Astrocyte (in vitro differentiated cells and primary cell): ENCODE results near the gene INSM1. TPM values are rescaled to one million over a fixed set of nuclear protein-coding genes. Genes with fewer than 3 reads are reported as not detected.

Experiments used
- DNase-seq: peaks from one replicate; pipeline ENCODE4 v3.0.0-alpha.2; 2010; ENCODE audit warnings: low read depth
- FAIRE-seq: peaks from 2 replicates; lab custom pipeline; 2011; peaks lifted over from hg19 to GRCh38; lab: Jason Lieb, UNC
- H2AFZ ChIP-seq: 2 replicates; pipeline ENCODE4 v1.6.0; 2012; ENCODE audit warnings: low read depth, low read length, inconsistent platforms
- H3K27ac ChIP-seq: 2 replicates; pipeline ENCODE4 v1.5.1; 2011; ENCODE audit warnings: low read depth, low read length, inconsistent platforms
- H3K27me3 ChIP-seq: 2 replicates; pipeline ENCODE4 v1.6.0; 2011; ENCODE audit warnings: low read length, inconsistent platforms; ENCODE audit not compliant: insufficient read depth
- H3K36me3 ChIP-seq: 2 replicates; pipeline ENCODE4 v1.5.1; 2011; ENCODE audit warnings: low read length, inconsistent platforms; ENCODE audit not compliant: insufficient read depth
- H3K4me1 ChIP-seq: 2 replicates; pipeline ENCODE4 v1.5.1; 2011; ENCODE audit warnings: low read length, inconsistent platforms; ENCODE audit not compliant: insufficient read depth
- H3K4me2 ChIP-seq: 2 replicates; pipeline ENCODE4 v1.6.0; 2012; ENCODE audit warnings: low read length, inconsistent platforms
- H3K4me3 ChIP-seq: 2 replicates; pipeline ENCODE4 v1.5.1; 2011; ENCODE audit warnings: low read depth, mild to moderate bottlenecking, low read length, inconsistent platforms; ENCODE audit not compliant: insufficient read depth
- H3K79me2 ChIP-seq: 2 replicates; pipeline ENCODE4 v1.6.0; 2012; ENCODE audit warnings: mild to moderate bottlenecking, low read length, inconsistent platforms; ENCODE audit not compliant: insufficient read depth
- H3K9ac ChIP-seq: 2 replicates; pipeline ENCODE4 v1.6.0; 2012; ENCODE audit warnings: mild to moderate bottlenecking, low read length, inconsistent platforms
- H3K9me3 ChIP-seq: 2 replicates; pipeline ENCODE4 v1.5.1; 2012; ENCODE audit warnings: low read depth, mild to moderate bottlenecking, low read length, inconsistent platforms; ENCODE audit not compliant: insufficient read depth
- H4K20me1 ChIP-seq: 2 replicates; pipeline ENCODE4 v1.6.0; 2012; ENCODE audit warnings: low read length, inconsistent platforms; ENCODE audit not compliant: insufficient read depth
- H3K27ac Mint-ChIP-seq: one replicate; pipeline ENCODE4 v1.8.0; 2021; ENCODE audit warnings: mild to moderate bottlenecking, mixed read lengths; ENCODE audit not compliant: unreplicated experiment
- H3K27me3 Mint-ChIP-seq: one replicate; pipeline ENCODE4 v1.8.0; 2021; ENCODE audit warnings: low read depth, mixed read lengths; ENCODE audit not compliant: unreplicated experiment
- H3K36me3 Mint-ChIP-seq: one replicate; pipeline ENCODE4 v1.8.0; 2021; ENCODE audit warnings: low read depth, mixed read lengths; ENCODE audit not compliant: unreplicated experiment
- H3K4me1 Mint-ChIP-seq: one replicate; pipeline ENCODE4 v1.8.0; 2021; ENCODE audit warnings: low read depth, mixed read lengths; ENCODE audit not compliant: unreplicated experiment
- H3K4me3 Mint-ChIP-seq: one replicate; pipeline ENCODE4 v1.8.0; 2021; ENCODE audit warnings: mild to moderate bottlenecking, moderate library complexity, mixed read lengths; ENCODE audit not compliant: unreplicated experiment
- H3K9me3 Mint-ChIP-seq: one replicate; pipeline ENCODE4 v1.8.0; 2021; ENCODE audit warnings: mild to moderate bottlenecking, mixed read lengths; ENCODE audit not compliant: unreplicated experiment
- EZH2 ChIP-seq: IDR thresholded peaks from 2 replicates; pipeline ENCODE4 v1.6.1; 2012; ENCODE audit warnings: mild to moderate bottlenecking, low read length, inconsistent platforms; ENCODE audit not compliant: insufficient read depth
- total RNA-seq: library from RNA; stranded (reverse); gene quantifications from 2 replicates; pipeline ENCODE4 v1.2.1, GENCODE V29; 2021
- TF ChIP-seq, protein P1 (sequence below): IDR thresholded peaks from 2 replicates; pipeline ENCODE4 v1.5.1; 2011; ENCODE audit warnings: low read depth, mild to moderate bottlenecking, inconsistent platforms, low read length, moderate library complexity; ENCODE audit not compliant: insufficient read depth

INSM1 gene
- total RNA-seq, 1 donor from 2014 or later: 0.09 TPM

DNA sequence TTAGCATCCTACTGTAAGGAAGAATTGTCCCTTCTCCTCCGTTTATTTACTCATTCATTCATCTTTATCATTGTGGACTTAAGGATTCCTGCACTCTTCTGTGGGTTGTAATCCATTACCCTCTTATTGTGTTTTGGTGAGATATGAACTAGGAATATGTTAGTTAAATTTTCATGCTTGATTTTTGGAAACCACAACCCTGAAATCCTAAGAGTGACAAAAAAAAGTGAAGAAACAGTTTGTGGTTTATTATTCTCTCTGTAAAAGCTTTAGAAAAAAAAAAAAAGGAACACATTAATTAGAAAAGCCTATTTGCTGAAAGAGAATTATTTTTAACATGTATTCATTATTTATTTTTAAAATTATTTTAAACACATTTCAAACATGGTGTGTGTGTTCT is 36.7 kb upstream of the INSM1 start:
- Histone ChIP-seq H3K27ac (no peak overlapping the region), H3K9ac (no peak overlapping the region), H3K4me3 (no peak overlapping the region), H3K4me2 (no peak overlapping the region), H3K36me3 (no peaks in the 10 kb centered on the region), H2AFZ (no peak overlapping the region), H3K4me1 (no peaks in the 10 kb centered on the region), H4K20me1 (no peaks in the 10 kb centered on the region), H3K9me3 (no peaks in the 10 kb centered on the region), H3K27me3 (no peaks in the 10 kb centered on the region), H3K79me2 (no peaks in the 10 kb centered on the region)
- no peak overlapping the region for H3K27ac Mint-ChIP-seq
- FAIRE-seq: no peak
- H3K4me3 Mint-ChIP-seq: no peak overlapping the region
- no peaks in the 10 kb centered on the region for H3K4me1 Mint-ChIP-seq
- H3K9me3 Mint-ChIP-seq: peaks cover 2% of the 10 kb centered on the region
- H3K36me3 Mint-ChIP-seq: no peaks in the 10 kb centered on the region
- TF ChIP-seq EZH2: no peak
- TF ChIP-seq, protein P1, sequence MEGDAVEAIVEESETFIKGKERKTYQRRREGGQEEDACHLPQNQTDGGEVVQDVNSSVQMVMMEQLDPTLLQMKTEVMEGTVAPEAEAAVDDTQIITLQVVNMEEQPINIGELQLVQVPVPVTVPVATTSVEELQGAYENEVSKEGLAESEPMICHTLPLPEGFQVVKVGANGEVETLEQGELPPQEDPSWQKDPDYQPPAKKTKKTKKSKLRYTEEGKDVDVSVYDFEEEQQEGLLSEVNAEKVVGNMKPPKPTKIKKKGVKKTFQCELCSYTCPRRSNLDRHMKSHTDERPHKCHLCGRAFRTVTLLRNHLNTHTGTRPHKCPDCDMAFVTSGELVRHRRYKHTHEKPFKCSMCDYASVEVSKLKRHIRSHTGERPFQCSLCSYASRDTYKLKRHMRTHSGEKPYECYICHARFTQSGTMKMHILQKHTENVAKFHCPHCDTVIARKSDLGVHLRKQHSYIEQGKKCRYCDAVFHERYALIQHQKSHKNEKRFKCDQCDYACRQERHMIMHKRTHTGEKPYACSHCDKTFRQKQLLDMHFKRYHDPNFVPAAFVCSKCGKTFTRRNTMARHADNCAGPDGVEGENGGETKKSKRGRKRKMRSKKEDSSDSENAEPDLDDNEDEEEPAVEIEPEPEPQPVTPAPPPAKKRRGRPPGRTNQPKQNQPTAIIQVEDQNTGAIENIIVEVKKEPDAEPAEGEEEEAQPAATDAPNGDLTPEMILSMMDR: no peak
- DNase-seq: no peak
- peaks cover 9% of the 10 kb centered on the region for H3K27me3 Mint-ChIP-seq

DNA sequence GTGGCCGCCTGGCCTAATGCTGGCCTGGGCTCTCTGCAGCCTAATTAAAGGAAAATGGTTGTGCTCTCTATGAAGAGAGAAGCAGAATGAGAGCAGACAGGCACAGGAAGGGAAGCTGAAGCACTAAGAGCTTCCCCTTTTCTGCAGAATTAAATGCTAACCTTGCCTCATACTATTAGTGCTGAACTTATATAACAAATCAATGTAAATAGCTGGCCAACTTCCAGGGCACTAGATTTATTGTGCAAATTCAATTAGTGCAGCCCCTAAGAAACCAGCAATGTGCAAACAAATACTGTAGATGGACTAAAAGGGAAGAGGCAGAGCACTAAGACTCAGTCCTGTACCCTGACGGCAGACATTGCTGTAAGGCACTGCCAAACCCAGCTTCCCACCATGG is 36.1 kb upstream of the INSM1 start:
- no peaks in the 10 kb centered on the region for H4K20me1 ChIP-seq
- H3K9me3 ChIP-seq: no peaks in the 10 kb centered on the region
- H3K4me1 ChIP-seq: no peaks in the 10 kb centered on the region
- Mint-ChIP-seq H3K9me3 (peaks cover 2% of the 10 kb centered on the region), H3K4me3 (no peak overlapping the region), H3K27ac (no peak overlapping the region), H3K36me3 (no peaks in the 10 kb centered on the region), H3K4me1 (no peaks in the 10 kb centered on the region), H3K27me3 (peaks cover 9% of the 10 kb centered on the region)
- no peak for TF ChIP-seq EZH2
- TF ChIP-seq, protein P1: no peak
- H3K27ac ChIP-seq: no peak overlapping the region
- no peak overlapping the region for H2AFZ ChIP-seq
- no peak overlapping the region for H3K4me2 ChIP-seq
- no peaks in the 10 kb centered on the region for H3K79me2 ChIP-seq
- no peak overlapping the region for H3K9ac ChIP-seq
- H3K27me3 ChIP-seq: no peaks in the 10 kb centered on the region
- DNase-seq: no peak
- FAIRE-seq: no peak
- H3K36me3 ChIP-seq: no peaks in the 10 kb centered on the region
- H3K4me3 ChIP-seq: no peak overlapping the region

DNA sequence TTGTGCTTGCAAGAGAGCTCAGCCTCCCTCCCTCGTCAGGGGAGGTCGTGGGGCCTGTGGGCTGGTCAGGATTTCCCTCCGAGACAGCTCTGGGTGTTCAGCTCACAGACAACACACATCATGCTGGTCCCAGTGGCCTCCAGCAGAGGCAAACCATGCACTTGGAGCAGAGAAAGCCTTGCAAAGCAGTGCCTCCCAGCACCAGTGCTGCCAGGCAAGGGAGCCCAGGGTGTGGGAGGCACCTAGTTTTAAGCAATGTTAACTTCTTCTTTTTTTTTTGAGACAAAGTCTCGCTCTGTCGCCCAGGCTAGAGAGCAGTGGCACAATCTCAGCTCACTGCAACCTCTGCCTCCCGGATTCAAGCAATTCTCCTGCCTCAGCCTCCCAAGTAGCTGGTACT is 34.0 kb upstream of the INSM1 start:
- no peaks in the 10 kb centered on the region for H4K20me1 ChIP-seq
- no peak overlapping the region for H2AFZ ChIP-seq
- DNase-seq (no peak), FAIRE-seq (no peak)
- H3K36me3 ChIP-seq: no peaks in the 10 kb centered on the region
- no peaks in the 10 kb centered on the region for H3K4me1 ChIP-seq
- no peaks in the 10 kb centered on the region for H3K4me1 Mint-ChIP-seq
- H3K9me3 ChIP-seq: no peaks in the 10 kb centered on the region
- H3K4me2 ChIP-seq: no peak overlapping the region
- no peak overlapping the region for H3K4me3 ChIP-seq
- H3K9ac ChIP-seq: no peak overlapping the region
- H3K4me3 Mint-ChIP-seq: no peak overlapping the region
- no peak overlapping the region for H3K27ac Mint-ChIP-seq
- no peaks in the 10 kb centered on the region for H3K27me3 ChIP-seq
- H3K9me3 Mint-ChIP-seq: peaks cover 2% of the 10 kb centered on the region
- TF ChIP-seq, protein P1: no peak
- no peak for TF ChIP-seq EZH2
- H3K27me3 Mint-ChIP-seq: peaks cover 12% of the 10 kb centered on the region
- H3K36me3 Mint-ChIP-seq: no peaks in the 10 kb centered on the region
- no peak overlapping the region for H3K27ac ChIP-seq
- H3K79me2 ChIP-seq: no peaks in the 10 kb centered on the region
